GM12875 (cell line): ENCODE data around the gene ATP8B3.

Experiments used
- H3K4me3 ChIP-seq: one replicate; pipeline ENCODE4 v1.5.1; 2011; ENCODE audit warnings: low read depth, low read length, control low read depth
- TF ChIP-seq, protein P1 (sequence below): IDR thresholded peaks from 2 replicates; pipeline ENCODE4 v1.5.1; 2011; ENCODE audit warnings: low read depth, mild to moderate bottlenecking, control low read depth, inconsistent platforms, low read length, moderate library complexity, borderline replicate concordance; ENCODE audit not compliant: insufficient read depth

ATP8B3 gene

DNA sequence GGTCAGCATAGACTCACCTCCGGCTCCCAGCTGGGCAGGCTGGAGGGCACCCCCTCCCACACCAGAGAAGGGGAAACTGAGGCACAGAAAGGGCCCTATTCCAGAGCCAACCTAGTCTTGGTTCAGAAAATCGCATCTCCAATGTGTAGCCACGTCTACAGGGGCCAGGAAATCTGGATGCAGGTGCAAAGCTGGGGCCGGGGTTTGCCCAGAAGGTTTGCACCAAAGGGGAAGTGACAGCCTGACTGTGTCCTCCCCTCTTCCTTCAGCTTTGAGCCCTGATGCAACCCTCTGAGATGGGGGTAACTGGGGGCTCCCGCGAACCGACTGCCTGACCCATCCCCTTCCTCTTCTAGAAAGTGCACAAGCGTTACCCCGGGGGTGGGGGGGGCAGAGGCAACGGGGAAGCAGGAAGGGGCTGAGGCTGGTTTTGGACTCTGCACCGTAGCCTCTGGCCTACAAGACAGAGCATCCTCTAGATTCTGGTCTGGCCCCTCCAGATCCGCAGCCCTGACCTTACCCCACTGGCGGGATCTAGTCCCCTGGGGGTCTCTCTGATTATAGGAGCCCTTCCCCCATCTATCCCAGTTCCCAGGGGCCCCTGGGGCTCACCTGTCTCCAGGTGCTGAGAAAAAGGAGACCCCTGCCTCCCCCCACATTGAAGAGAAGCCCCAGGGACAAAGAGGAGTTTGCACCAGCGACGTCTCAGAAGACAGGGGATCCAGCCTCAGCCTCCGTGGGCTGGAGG lies 59.9 kb downstream of the ATP8B3 start:
- H3K4me3 ChIP-seq = no peak overlapping the region
- TF ChIP-seq, protein P1, sequence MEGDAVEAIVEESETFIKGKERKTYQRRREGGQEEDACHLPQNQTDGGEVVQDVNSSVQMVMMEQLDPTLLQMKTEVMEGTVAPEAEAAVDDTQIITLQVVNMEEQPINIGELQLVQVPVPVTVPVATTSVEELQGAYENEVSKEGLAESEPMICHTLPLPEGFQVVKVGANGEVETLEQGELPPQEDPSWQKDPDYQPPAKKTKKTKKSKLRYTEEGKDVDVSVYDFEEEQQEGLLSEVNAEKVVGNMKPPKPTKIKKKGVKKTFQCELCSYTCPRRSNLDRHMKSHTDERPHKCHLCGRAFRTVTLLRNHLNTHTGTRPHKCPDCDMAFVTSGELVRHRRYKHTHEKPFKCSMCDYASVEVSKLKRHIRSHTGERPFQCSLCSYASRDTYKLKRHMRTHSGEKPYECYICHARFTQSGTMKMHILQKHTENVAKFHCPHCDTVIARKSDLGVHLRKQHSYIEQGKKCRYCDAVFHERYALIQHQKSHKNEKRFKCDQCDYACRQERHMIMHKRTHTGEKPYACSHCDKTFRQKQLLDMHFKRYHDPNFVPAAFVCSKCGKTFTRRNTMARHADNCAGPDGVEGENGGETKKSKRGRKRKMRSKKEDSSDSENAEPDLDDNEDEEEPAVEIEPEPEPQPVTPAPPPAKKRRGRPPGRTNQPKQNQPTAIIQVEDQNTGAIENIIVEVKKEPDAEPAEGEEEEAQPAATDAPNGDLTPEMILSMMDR = no peak

DNA sequence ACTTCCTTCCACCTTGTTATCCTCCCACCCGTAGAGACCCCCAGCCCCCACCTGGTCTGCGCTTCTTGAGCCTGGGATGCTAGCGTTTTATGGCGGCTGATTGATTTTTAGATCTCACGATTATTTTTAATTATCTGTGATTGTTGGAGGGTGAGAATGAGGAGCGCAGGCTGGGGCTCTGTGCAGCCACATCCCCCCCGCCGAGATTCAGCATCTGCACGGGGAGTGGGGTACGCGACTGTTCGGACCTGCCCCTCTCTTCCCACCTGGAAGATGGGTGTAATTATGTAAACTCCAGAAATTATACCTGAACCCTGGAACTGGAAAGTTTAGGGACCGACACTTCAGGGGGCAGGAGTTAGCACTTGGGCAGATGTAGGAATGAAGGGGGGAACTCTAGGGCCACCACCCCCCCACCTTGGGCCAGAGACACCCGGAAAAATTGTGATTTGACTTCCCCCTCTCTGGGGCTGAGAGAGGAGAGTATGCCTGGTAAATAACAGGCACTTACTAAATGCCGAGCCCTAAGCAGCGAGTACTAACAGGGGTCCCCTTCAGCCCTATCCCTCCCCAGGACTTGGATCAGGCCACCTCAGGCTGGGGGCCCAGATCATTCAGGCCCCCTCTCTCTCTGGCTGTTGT lies 60.6 kb downstream of the ATP8B3 start:
- H3K4me3 ChIP-seq = no peak overlapping the region
- TF ChIP-seq, protein P1 = no peak

DNA sequence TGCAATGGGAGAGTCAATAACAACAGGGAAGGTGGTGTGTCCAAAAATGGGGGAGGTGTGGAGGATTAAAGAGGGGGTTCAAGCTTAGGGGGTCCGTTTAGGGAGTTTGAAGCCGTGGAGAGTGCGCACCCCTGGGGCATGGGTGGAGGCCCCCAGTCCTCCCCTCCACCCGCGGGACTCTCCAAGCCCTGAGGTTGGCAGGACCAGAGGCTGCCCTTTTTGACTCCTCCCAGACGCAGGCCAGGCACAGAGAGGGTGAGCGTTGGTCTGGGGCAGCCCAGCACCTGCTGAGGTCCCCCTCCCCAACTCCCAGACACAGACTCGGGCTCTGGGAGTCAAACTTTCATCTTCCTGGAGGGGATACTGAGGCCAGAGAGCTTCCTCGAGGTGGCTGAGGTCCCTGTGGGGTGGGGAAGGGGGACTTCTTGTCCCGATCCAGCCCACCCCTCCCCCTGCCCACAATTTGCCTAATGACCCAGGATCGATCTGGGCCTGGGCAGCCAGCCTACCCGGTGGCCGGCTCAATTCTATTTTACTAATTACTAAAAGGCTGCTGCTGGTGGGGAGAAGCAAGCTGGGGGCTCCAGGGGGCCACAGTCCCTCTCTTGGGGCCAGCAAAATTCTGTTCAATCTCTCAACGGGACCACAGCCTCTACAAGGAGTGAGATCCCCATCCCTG lies 61.6 kb downstream of the ATP8B3 start:
- TF ChIP-seq, protein P1 = no peak
- no peak overlapping the region for H3K4me3 ChIP-seq

DNA sequence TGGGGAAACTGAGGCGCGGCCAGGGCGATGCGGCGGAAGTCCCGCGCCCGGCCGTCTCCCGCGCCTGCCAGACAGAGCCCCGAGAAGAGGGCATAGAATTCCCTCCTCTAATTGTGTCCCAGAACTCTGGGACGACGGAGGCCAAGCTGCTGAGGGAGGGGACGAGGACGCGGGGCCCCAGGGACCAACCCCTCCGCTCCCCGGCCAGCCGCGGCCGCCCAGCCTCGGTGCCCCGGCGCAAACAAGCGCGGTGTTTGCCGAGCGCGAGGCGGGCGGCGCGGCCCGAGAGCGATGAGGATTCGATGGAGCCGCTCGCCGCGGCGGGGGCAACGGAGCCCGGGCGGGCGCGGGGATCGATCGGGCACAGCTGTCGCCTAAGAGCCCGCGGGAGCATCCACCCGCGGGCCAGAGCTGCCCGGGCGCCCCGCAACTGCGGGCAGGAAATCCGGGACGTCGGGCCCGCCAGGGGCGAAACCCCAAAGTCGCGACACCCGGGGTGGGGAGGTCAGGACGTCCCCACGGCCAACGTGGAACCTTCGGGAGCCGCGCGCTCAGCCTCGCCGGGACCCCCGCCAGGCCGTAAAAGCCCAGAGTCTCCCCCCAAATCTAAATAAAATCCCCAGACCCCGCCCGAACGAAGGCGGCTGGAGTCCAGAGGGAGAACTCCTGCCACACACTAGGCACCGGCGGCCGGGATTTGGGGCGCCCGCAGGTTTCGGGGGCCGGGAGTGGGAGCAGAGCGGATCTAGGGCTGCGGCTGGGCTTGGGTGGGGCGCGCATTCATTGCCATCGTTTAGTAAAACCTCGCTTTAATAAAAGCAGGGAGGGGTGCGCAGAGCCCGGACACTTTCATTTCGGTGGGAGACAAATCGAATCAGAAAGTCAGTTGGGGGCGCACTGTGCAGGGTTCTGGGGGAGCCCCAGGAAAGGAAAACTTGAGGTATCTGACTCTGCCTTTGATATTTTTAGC lies 62.4 kb downstream of the ATP8B3 start:
- H3K4me3 ChIP-seq = no peak overlapping the region
- TF ChIP-seq, protein P1 = no peak

DNA sequence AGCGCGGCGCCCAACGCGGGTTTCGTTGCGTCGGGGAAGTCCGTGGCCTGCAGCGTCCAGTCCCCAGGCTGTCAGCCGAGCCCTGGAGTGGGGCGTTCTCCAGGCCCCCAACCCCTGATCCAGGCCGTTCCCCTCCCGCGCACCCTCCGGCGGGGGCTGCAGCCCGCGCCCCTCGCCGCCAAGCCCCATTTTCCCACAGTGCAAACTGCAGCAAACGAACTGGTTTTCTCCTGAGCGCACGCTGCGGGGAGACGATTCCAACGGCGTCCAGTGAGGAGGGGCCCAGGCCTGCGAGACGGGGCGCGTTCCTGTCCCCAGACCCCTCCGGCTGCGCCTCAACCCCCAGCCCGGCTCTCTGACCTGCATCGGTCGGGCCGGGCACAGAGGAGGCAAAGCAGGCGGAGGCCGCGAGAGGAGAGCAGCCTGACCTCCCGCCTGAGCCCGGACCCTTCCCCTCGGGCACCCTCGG lies 63.2 kb downstream of the ATP8B3 start:
- no peak overlapping the region for H3K4me3 ChIP-seq

More for the DNA sequence above, 63.2 kb downstream of the ATP8B3 start:
- TF ChIP-seq, protein P1 = no peak
